ENCODE results near the gene ARID1A.

DNA sequence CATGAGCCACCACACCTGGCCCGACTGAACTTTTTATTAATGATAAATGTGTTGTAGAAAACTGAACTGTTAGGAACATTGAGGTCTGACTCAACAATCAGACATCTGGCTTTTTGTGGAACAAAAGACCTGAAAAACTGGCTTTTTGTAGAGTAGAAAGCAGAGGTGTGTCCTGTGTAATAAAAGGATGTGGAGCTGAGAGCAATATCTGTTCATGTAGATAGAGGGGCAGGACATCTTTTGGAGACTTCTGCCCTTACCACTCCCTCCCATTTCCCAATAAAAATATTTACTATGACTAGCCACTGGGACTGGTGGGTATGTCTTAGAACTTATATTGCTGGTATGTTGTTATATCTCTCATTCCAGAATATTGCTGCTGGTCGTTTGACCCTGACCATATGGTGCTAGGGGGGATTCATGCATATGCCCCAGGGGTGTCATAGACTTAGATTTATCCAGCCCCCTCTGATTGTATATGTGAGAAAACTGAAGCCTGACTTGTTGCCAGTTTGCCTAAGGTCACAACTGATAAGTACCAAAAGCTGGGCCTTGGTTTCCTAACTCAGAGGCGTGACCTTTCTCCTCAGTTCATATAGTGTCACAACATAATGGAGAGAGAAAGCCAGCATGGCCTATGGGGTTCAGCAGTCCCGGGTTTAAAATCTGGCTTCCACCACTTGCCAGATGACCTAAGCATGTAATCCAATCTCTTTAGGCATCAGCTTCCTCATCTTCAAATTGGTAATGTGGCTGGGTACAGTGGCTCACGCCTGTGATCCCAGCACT lies 58.5 kb downstream of the ARID1A start:
- TF ChIP-seq CTCF (IDR thresholded peaks at IDR 0.05) (no peak), POLR2A (IDR thresholded peaks at IDR 0.05) (no peak)

Data from right lobe of liver (tissue), 4 donors.